H1 (cell line): ENCODE results near the gene WNT3A. TPM values are rescaled to one million over a fixed set of nuclear protein-coding genes. Genes with fewer than 3 reads are reported as not detected.

Source experiments
- CTCF ChIA-PET: fragments of 300-600 bp; sonication (Branson Sonifier 250); formaldehyde crosslinking; loops from one replicate; lab custom pipeline; 2021; ENCODE audit not compliant: partially characterized antibody; lab: Charles Lee
- POLR2A ChIA-PET: fragments of 300-600 bp; sonication (Branson Sonifier 250); formaldehyde crosslinking; loops from one replicate; lab custom pipeline; 2021; ENCODE audit warnings: inconsistent platforms; ENCODE audit not compliant: partially characterized antibody; lab: Charles Lee
- DNase-seq, 2 experiments: peaks; one replicate each; pipeline versions ENCODE4 v3.0.0 to v3.0.0-alpha.2; 2010 to 2022; ENCODE audit warnings: low spot score in 2 of 2, low read depth in 1 of 2, mixed read lengths in 1 of 2
- FAIRE-seq: peaks from 2 replicates; lab custom pipeline; 2011; peaks lifted over from hg19 to GRCh38; lab: Jason Lieb, UNC
- H2AFZ ChIP-seq: 2 replicates; pipeline ENCODE4 v1.8.1; 2012; ENCODE audit warnings: low read length, inconsistent platforms
- H2AK5ac ChIP-seq: 2 replicates; pipeline ENCODE4 v1.6.1; 2013; ENCODE audit warnings: low read depth, low read length
- H2BK120ac ChIP-seq: replicated peaks from 2 replicates; pipeline ENCODE3; 2013; ENCODE audit warnings: low read depth, low read length, inconsistent platforms
- H2BK12ac ChIP-seq: 2 replicates; pipeline ENCODE4 v1.6.1; 2013; ENCODE audit warnings: low read depth, low read length
- H2BK15ac ChIP-seq: 2 replicates; pipeline ENCODE4 v1.6.1; 2013; ENCODE audit warnings: low read length
- H2BK20ac ChIP-seq: 2 replicates; pipeline ENCODE4 v1.6.1; 2013; ENCODE audit warnings: low read length
- H2BK5ac ChIP-seq: 2 replicates; pipeline ENCODE4 v1.6.1; 2013; ENCODE audit warnings: low read depth, low read length
- H3K14ac ChIP-seq: 2 replicates; pipeline ENCODE4 v1.6.1; 2013; ENCODE audit warnings: inconsistent platforms; ENCODE audit not compliant: insufficient read length
- H3K18ac ChIP-seq: 2 replicates; pipeline ENCODE4 v1.6.1; 2013; ENCODE audit warnings: low read length; ENCODE audit errors: extremely low read depth
- H3K23ac ChIP-seq: 2 replicates; pipeline ENCODE4 v1.6.1; 2013; ENCODE audit warnings: inconsistent platforms; ENCODE audit not compliant: insufficient read length
- H3K23me2 ChIP-seq: 2 replicates; pipeline ENCODE4 v1.6.1; 2013; ENCODE audit warnings: low read depth, low read length
- H3K27ac ChIP-seq: 2 replicates; pipeline ENCODE4 v1.6.1; 2011; ENCODE audit warnings: low read depth, low read length, inconsistent platforms
- H3K27me3 ChIP-seq, 4 experiments: replicated peaks in 1 of 4; 1 replicate in 1 of 4; 2 replicates in 3 of 4; pipeline versions ENCODE4 v1.6.1 to v1.8.1; 2011 to 2013; ENCODE audit warnings: low read length in 3 of 4, mild to moderate bottlenecking in 3 of 4, inconsistent platforms in 2 of 4, mixed read lengths in 2 of 4, moderate library complexity in 1 of 4; ENCODE audit not compliant: control insufficient read depth in 3 of 4, insufficient read depth in 3 of 4; ENCODE audit errors: extremely low read depth in 1 of 4
- H3K36me3 ChIP-seq, 4 experiments: 2 replicates each; pipeline versions ENCODE4 v1.6.1 to v1.8.1; 2011 to 2013; ENCODE audit warnings: mild to moderate bottlenecking in 4 of 4, low read length in 3 of 4, moderate library complexity in 2 of 4, control low read depth in 1 of 4, inconsistent platforms in 1 of 4; ENCODE audit not compliant: insufficient read depth in 4 of 4, control insufficient read depth in 2 of 4
- H3K4ac ChIP-seq: replicated peaks from 2 replicates; pipeline ENCODE3; 2013; ENCODE audit warnings: low read length, low read depth, mixed read lengths, inconsistent platforms; ENCODE audit not compliant: insufficient read length
- H3K4me1 ChIP-seq, 4 experiments: replicated peaks in 1 of 4; 1 replicate in 1 of 4; 2 replicates in 3 of 4; pipeline versions ENCODE4 v1.6.1 to v1.8.1; 2011 to 2013; ENCODE audit warnings: low read length in 3 of 4, inconsistent platforms in 2 of 4, mixed read lengths in 1 of 4; ENCODE audit not compliant: insufficient read depth in 4 of 4, control insufficient read depth in 3 of 4
- H3K4me2 ChIP-seq, 2 experiments: 2 replicates each; pipeline versions ENCODE4 v1.6.1 to v1.8.1; 2011 to 2013; ENCODE audit warnings: low read depth in 2 of 2, low read length in 2 of 2, control low read depth in 1 of 2, inconsistent platforms in 1 of 2, mild to moderate bottlenecking in 1 of 2; ENCODE audit not compliant: insufficient read depth in 1 of 2
- H3K4me3 ChIP-seq, 4 experiments: fragments of 200-600, 300-600 bp in 1 of 4; sonication (generic), shearing (Covaris generic), sonication (Bioruptor Twin) in 1 of 4; 2 replicates each; pipeline versions ENCODE4 v1.5.1 to v1.8.1; 2011 to 2016; ENCODE audit warnings: low read length in 4 of 4, low read depth in 3 of 4, control low read depth in 2 of 4, inconsistent platforms in 2 of 4, mild to moderate bottlenecking in 2 of 4, mixed read lengths in 1 of 4, moderate library complexity in 1 of 4; ENCODE audit not compliant: insufficient read depth in 2 of 4; ENCODE audit errors: extremely low read depth in 1 of 4
- H3K56ac ChIP-seq: replicated peaks from 2 replicates; pipeline ENCODE3; 2013; ENCODE audit warnings: low read depth, mild to moderate bottlenecking, mixed read lengths, low read length, inconsistent platforms; ENCODE audit not compliant: insufficient read length
- H3K79me1 ChIP-seq: 2 replicates; pipeline ENCODE4 v1.6.1; 2013; ENCODE audit warnings: low read depth, low read length, control low read depth
- H3K79me2 ChIP-seq, 2 experiments: 2 replicates each; pipeline versions ENCODE4 v1.6.1 to v1.8.1; 2012 to 2013; ENCODE audit warnings: low read length in 2 of 2, mild to moderate bottlenecking in 2 of 2, inconsistent platforms in 1 of 2; ENCODE audit not compliant: insufficient read depth in 2 of 2, control insufficient read depth in 1 of 2
- H3K9ac ChIP-seq, 4 experiments: replicated peaks in 1 of 4; 1 replicate in 1 of 4; 2 replicates in 3 of 4; pipeline versions ENCODE4 v1.6.1 to v1.8.1; 2011 to 2013; ENCODE audit warnings: low read depth in 3 of 4, low read length in 3 of 4, control low read depth in 2 of 4, mild to moderate bottlenecking in 2 of 4, moderate library complexity in 2 of 4, inconsistent platforms in 1 of 4; ENCODE audit errors: extremely low read depth in 1 of 4
- H3K9me3 ChIP-seq, 2 experiments: 2 replicates each; pipeline versions ENCODE4 v1.6.1 to v1.8.1; 2012 to 2013; ENCODE audit warnings: mild to moderate bottlenecking in 2 of 2, moderate library complexity in 2 of 2, control low read depth in 1 of 2, inconsistent platforms in 1 of 2, low read depth in 1 of 2, low read length in 1 of 2, mixed read lengths in 1 of 2; ENCODE audit not compliant: insufficient read depth in 2 of 2
- H4K20me1 ChIP-seq, 2 experiments: replicated peaks in 1 of 2; 2 replicates each; pipeline versions ENCODE3 to v1.8.1; 2011 to 2013; ENCODE audit warnings: inconsistent platforms in 2 of 2, low read length in 2 of 2, mild to moderate bottlenecking in 1 of 2; ENCODE audit not compliant: insufficient read depth in 2 of 2, control insufficient read depth in 1 of 2
- H4K5ac ChIP-seq: 2 replicates; pipeline ENCODE4 v1.6.1; 2013; ENCODE audit warnings: low read length, low read depth, mixed read lengths, inconsistent platforms; ENCODE audit not compliant: insufficient read length
- H4K8ac ChIP-seq: 2 replicates; pipeline ENCODE4 v1.8.0; 2013; ENCODE audit warnings: mild to moderate bottlenecking, moderate library complexity, low read length, inconsistent platforms; ENCODE audit not compliant: insufficient read depth; ENCODE audit errors: extremely low read depth
- H4K91ac ChIP-seq: replicated peaks from 2 replicates; pipeline ENCODE3; 2013; ENCODE audit warnings: low read length, mixed read lengths, inconsistent platforms; ENCODE audit not compliant: insufficient read length
- CBX8 ChIP-seq: fragments of 300-800, 300-1000 bp; sonication (generic); IDR thresholded peaks from 2 replicates; pipeline ENCODE4 v1.7.1; 2016; ENCODE audit warnings: low read depth, low read length, borderline replicate concordance
- CHD1 ChIP-seq: IDR thresholded peaks from 2 replicates; pipeline ENCODE4 v1.6.1; 2012; ENCODE audit warnings: low read depth, low read length, improper control_type of control experiment
- CTBP2 ChIP-seq: IDR thresholded peaks from 2 replicates; pipeline ENCODE4 v1.7.0; 2011; ENCODE audit warnings: borderline replicate concordance, mild to moderate bottlenecking, moderate library complexity, mixed read lengths, low read length; ENCODE audit not compliant: insufficient read depth, insufficient read length
- E2F6 ChIP-seq: IDR thresholded peaks from 2 replicates; pipeline ENCODE4 v1.6.1; 2012; ENCODE audit warnings: inconsistent platforms
- FOSL1 ChIP-seq: IDR thresholded peaks from 2 replicates; pipeline ENCODE4 v1.6.1; 2011; ENCODE audit warnings: mild to moderate bottlenecking, low read depth, low read length, moderate library complexity; ENCODE audit not compliant: insufficient read depth
- GABPA ChIP-seq: IDR thresholded peaks from 2 replicates; pipeline ENCODE4 v1.6.1; 2011; ENCODE audit warnings: mild to moderate bottlenecking, low read length, moderate library complexity, borderline replicate concordance; ENCODE audit not compliant: insufficient read depth
- HDAC6 ChIP-seq: IDR thresholded peaks from one replicate; pipeline ENCODE4 v1.7.1; 2012; ENCODE audit warnings: low read depth, mild to moderate bottlenecking, inconsistent platforms, low read length, moderate library complexity
- KDM1A ChIP-seq: fragments of 200-600, 300-600 bp; sonication (generic); IDR thresholded peaks from 2 replicates; pipeline ENCODE4 v1.7.1; 2016; ENCODE audit warnings: mild to moderate bottlenecking, low read length, borderline replicate concordance
- NRF1 ChIP-seq: IDR thresholded peaks from 2 replicates; pipeline ENCODE4 v1.6.1; 2011; ENCODE audit warnings: mild to moderate bottlenecking, low read depth, low read length, improper control_type of control experiment
- POLR2A ChIP-seq, 2 experiments: IDR thresholded peaks; 1 replicate in 1 of 2; 2 replicates in 1 of 2; pipeline ENCODE4 v1.6.1; 2011; ENCODE audit warnings: low read depth in 2 of 2, low read length in 2 of 2, mild to moderate bottlenecking in 2 of 2; ENCODE audit errors: control extremely low read depth in 1 of 2
- RNF2 ChIP-seq: fragments of 200-900, 300-1000 bp; sonication (generic); IDR thresholded peaks from 2 replicates; pipeline ENCODE4 v1.7.1; 2016; ENCODE audit warnings: borderline replicate concordance, low read depth, mild to moderate bottlenecking, antibody characterized with exemption, low read length; ENCODE audit not compliant: poor library complexity, severe bottlenecking; ENCODE audit errors: missing control alignments
- TBP ChIP-seq: IDR thresholded peaks from 2 replicates; pipeline ENCODE4 v1.6.1; 2011; ENCODE audit warnings: low read depth, low read length, improper control_type of control experiment
- YY1 ChIP-seq: IDR thresholded peaks from 2 replicates; pipeline ENCODE4 v1.6.1; 2011; ENCODE audit warnings: low read depth, mild to moderate bottlenecking, low read length
- WGBS, 2 experiments: shearing (Covaris generic) in 1 of 2; methylation state at CpG; one replicate each; pipeline versions ENCODE4 v1.1.6 to v1.1.7; 2013 to 2015; ENCODE audit warnings: low lambda C conversion rate in 2 of 2, mixed read lengths in 2 of 2, inconsistent platforms in 1 of 2, low coverage in 1 of 2, missing lambda C conversion rate in 1 of 2; ENCODE audit not compliant: insufficient replicate concordance in 2 of 2, insufficient coverage in 1 of 2, insufficient read length in 1 of 2; ENCODE audit errors: extremely low coverage in 1 of 2, missing lambda C conversion rate in 1 of 2; 5-methylcytosine and 5-hydroxymethylcytosine counted together
- polyA plus RNA-seq, 7 experiments: library from polyadenylated mRNA; depleted of rRNA in 3 of 7; stranded (reverse) in 5 of 7; unstranded in 2 of 7; fragments of >200 nt in 5 of 7; fragments of 200-250 nt in 2 of 7; gene quantifications; 1 replicate in 5 of 7; 2 replicates in 1 of 7; 4 replicates in 1 of 7; pipeline versions ENCODE4 v1.2.1 to v1.2.3, GENCODE V29; 2011 to 2013; ENCODE audit warnings: missing spikeins in 2 of 7, mixed read lengths in 2 of 7
- total RNA-seq: library from RNA; stranded (reverse); fragmentation: NEBNext Ultra II Directional; extraction: Animal tissue kit (Norgen Biotek cat#: 25700); gene quantifications from 2 replicates; pipeline ENCODE4 v1.2.1, GENCODE V29; 2021

The WNT3A gene
- total and polyA plus RNA-seq, 2 of the 8 experiments (the other 6 are each of a cell fraction or from before 2014, with no cell fraction given) = 0.08 to 0.19 TPM

GRCh38 chr1:228084325-228084724 lies 77.5 kb downstream of the WNT3A start:
- 83% methylated on average over 3 of the region's 3 CpGs; no CpG with 5 or more reads in 1 of the 2 experiments for WGBS, 2 experiments
- Histone ChIP-seq H3K4ac (no peak overlapping the region), H2BK12ac (no peak overlapping the region; the same call in 1 of the 2 replicates), H3K79me2 (peaks cover 64 to 66% of the 10 kb centered on the region in 2 experiments), H4K91ac (no peak overlapping the region), H3K4me1 (peaks cover 7 to 22% (median 10%) of the 10 kb centered on the region in 4 experiments), H3K79me1 (peaks cover 20% of the 10 kb centered on the region), H3K4me3 (peak overlapping the region; percentile 91 to 99 (median 95); a peak in 7 of 8 replicates), H3K14ac (no peak overlapping the region), H3K27ac (no peak overlapping the region; the same call in 1 of the 2 replicates), H3K18ac (no peak overlapping the region), H2BK5ac (no peak overlapping the region), H4K8ac (no peak overlapping the region), H2AK5ac (no peak overlapping the region), H2BK20ac (no peak overlapping the region), H4K20me1 (peaks cover 46 to 62% of the 10 kb centered on the region in 2 experiments), H2BK15ac (no peak overlapping the region), H3K4me2 (peak overlapping the region; percentile 73 to 92), H3K9me3 (no peaks in the 10 kb centered on the region), H3K27me3 (peaks cover 0 to 6% (median 5%) of the 10 kb centered on the region in 4 experiments; a peak in 3 of 7 replicates), H2BK120ac (no peak overlapping the region), H3K23ac (no peak overlapping the region), H4K5ac (no peak overlapping the region), H3K36me3 (no peaks in the 10 kb centered on the region), H3K9ac (peak overlapping the region in 2 of 4 experiments; percentile 90 to 91; a peak in 3 of 7 replicates), H3K56ac (no peak overlapping the region), H2AFZ (no peak overlapping the region), H3K23me2 (peaks cover 15% of the 10 kb centered on the region)
- DNase-seq (no peak), FAIRE-seq (no peak)
- CTCF ChIA-PET = interaction anchor here (1.3 to 2.2 kb wide), 3 partner anchors 8 to 84 kb away, joined by 3 to 8 read pairs (median 7); no protein-coding TSS in a partner anchor
- POLR2A ChIA-PET = interaction anchor here (0.7 to 4.3 kb wide), 6 partner anchors 8 to 24 kb away, joined by 4 to 27 read pairs (median 6); no protein-coding TSS in a partner anchor
- no peak for TF ChIP-seq RNF2
- no peak for TF ChIP-seq TBP
- TF ChIP-seq CHD1 = no peak
- TF ChIP-seq HDAC6 = no peak
- no peak for TF ChIP-seq E2F6
- no peak for TF ChIP-seq CTBP2
- TF ChIP-seq CBX8 = no peak
- no peak for TF ChIP-seq NRF1
- no peak for TF ChIP-seq POLR2A (IDR thresholded peaks at IDR 0.05; ENCODE audit: control extremely low read depth in 1 of 2, low read depth in 2 of 2, low read length in 2 of 2)
- no peak for TF ChIP-seq GABPA
- TF ChIP-seq KDM1A = no peak
- no peak for TF ChIP-seq FOSL1
- TF ChIP-seq YY1 = no peak
